Tongue (tissue), 2 donors: ENCODE results near the gene MAG. TPM values are rescaled to one million over a fixed set of nuclear protein-coding genes. Genes with fewer than 3 reads are reported as not detected.

Source experiments
- DNase-seq: peaks from one replicate; pipeline ENCODE4 v3.0.0-alpha.2; 2015
- total RNA-seq: library from RNA; depleted of rRNA; stranded (reverse); fragments of >200 nt; gene quantifications from one replicate; pipeline ENCODE4 v1.2.3, GENCODE V29; 2014

Gene MAG
- total RNA-seq, 1 donor from 2014 or later = 2.3 TPM

DNA sequence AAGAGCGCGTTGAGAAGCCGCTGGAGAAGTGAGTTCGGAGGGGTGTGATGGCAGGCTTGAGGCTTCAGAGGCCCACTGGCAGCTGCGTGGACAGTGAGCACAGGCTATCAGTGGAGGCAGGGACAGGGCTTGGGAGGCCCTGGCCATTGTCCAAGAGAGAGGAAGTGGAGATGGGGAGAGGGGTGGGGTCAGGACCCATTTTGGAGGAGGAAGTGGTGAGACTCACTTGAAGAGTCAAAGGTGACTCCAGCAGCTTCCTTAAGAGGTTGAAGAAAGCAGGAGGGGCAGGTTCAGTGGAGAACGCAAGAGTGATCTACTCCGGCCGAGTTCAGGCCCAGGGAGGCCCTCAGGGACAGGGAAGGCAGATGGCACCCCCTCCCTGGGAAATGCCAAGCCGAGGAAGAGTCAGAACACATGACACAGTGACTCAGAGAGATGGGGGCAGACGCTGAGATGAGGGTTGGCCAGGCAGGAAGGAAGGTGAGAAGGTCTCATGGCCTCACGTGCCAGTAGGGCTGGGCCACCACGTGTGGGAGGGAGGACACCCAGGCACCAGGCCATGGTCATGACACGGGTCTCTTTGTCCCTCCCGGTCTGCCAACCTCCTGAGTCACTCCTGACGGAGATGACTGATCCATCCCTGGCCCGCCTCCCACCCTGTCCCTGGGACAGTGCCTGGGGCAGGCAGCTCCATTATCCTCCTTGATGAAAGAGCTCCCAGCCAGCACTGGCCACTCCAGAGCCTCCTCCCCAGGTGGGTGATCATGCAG is 26.9 kb downstream of the MAG start:
- no peak for DNase-seq

DNA sequence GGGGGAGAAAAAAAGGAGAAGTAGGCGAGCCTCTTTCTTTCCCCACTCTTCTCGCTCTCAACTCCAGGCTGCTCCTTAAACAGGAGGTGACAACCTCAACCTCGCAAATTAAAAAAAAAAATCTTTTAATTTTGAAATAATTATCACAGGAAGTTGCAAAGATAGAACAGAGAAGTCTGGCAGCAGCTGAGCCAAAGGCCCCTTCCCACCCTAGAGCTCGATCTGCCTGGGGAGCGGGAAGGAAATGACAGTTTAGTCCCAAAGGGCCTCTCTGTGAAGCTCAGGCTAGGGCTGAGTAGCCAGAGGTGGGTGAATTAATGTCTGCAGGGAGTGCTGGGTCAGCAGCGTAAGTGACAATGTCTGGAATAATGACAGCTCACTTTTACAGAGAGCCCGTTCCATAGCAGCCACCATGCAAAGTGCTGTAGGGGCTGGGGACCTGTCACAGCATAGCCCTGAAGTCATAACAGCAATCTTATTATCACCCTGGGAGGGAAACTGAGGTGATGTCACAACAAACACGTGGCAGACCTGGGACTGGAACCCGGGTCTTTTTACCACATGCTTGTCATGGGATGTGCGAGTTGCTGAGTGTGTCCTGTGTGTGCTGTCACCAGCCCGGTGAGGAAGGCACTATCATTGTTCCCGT is 28.2 kb downstream of the MAG start:
- no peak for DNase-seq

DNA sequence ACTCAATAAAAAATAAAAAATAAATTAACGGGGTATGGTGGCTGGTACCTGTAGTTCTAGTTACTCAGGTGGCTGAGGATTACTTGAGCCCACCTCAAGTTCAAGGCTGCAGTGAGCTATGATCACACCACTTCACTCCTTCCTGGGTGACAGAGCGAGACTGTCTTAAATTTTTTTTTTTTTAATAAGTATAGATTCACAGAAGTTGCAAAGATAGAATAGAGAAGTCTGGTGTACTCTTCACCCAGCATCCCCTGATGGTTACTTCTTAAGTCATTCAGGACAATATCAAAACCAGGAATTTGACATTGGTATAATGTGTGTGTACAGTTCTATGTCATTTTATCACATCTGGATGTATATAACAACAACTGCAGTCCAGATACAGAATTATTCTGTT is 29.3 kb downstream of the MAG start:
- DNase-seq = no peak

DNA sequence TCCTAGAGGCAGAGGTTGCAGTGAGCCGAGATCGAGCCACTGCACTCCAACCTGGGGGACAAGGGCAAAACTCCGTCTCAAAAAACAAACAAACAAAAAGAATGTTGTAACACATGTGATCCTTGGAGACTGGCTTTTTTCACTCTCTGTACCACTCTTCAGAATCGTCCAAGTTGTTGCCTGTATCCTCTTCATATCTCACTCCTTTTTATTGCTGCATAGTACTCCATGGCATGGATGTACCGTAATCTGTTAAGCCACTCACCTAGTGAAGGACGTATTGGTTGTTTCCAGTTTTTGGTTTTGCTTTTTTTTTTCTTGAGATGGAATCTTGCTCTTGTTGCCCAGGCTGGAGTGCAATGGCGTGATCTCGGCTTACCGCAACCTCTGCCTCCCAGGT is 30.1 kb downstream of the MAG start:
- DNase-seq = no peak

DNA sequence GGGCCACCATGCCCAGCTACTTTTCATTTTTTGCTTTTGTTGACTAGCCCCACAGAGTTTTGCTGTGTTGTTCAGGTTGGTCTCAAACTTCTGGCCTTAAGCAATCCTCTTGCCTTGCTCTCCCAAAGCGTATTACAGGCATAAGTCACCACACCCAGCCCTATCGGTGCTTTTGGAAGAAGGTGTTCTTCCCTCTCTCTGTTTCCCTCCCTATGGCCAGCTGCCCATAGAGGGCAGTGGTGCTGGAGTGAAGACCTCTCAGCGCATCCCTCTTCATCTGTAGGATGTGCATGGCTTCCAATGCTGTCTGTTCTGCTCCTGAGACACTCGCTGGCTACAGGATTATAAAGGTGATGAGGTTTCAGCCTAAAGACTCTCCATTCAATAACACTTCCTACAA is 35.7 kb downstream of the MAG start:
- no peak for DNase-seq

DNA sequence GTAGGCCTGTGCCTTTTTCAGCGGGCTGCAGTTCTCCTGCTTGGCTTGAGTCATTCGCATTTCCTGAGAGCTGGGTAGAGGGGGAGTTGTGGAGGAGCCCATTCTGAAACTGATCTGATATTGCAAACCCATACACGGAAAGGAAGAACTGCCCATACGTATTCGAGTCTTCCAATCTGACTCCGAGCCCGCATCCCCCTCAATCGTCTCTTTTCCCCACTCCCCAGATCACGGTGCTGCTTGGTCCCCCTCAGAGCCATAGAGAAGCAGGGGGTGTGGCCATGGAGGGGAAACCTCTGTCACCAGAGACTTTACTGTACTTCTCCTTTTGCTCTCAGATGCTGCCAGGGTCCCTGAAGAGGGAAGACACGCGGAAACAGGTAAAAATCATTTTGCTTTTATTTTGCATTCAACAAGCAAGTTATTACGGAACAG is 36.9 kb downstream of the MAG start, which contains the start of gene CD22:
TSS of gene CD22 (plus strand) at position 337 of the 435 bp plus-strand sequence. CDS start 2,854 bp downstream, outside the sequence.
- DNase-seq = no peak

DNA sequence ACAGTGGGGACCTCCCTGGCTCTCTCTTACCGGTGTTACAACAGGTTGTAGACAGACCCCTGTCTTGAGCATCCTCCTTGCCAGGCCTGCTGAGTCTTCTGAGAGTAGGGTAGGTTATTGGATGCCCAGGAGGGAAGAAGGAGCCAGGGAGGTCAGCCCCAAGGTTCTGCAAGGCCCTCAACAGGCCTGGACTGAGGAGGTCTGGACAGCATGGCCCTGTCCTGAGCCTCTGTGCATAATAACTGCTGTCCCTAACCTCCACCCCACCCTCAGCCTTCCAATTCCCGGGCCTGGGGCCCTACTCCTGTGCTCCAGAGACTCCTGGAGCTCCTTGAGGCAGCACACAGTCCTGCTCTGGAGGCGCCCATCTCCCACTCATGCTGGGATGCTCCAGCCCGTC is 37.4 kb downstream of the MAG start:
- no peak for DNase-seq

DNA sequence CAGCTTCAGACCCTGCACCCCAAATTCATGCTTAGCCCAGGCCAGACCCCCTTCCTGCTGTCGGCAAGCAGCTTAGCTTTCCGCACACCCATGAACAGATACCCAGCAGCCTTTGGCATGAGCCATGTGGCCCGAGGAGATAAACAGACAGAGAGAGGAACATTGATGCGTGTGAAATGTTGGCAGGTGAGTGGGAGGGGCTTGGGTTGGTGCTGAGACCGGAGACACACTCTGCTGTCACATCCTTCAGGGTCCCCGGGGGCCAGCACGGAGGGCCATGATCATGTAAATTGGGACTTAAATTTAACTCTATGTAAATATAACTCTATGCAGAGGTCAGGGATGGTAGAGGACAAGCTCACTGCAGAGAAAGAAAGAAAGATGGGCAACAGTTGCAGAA is 38.5 kb downstream of the MAG start:
- no peak for DNase-seq

DNA sequence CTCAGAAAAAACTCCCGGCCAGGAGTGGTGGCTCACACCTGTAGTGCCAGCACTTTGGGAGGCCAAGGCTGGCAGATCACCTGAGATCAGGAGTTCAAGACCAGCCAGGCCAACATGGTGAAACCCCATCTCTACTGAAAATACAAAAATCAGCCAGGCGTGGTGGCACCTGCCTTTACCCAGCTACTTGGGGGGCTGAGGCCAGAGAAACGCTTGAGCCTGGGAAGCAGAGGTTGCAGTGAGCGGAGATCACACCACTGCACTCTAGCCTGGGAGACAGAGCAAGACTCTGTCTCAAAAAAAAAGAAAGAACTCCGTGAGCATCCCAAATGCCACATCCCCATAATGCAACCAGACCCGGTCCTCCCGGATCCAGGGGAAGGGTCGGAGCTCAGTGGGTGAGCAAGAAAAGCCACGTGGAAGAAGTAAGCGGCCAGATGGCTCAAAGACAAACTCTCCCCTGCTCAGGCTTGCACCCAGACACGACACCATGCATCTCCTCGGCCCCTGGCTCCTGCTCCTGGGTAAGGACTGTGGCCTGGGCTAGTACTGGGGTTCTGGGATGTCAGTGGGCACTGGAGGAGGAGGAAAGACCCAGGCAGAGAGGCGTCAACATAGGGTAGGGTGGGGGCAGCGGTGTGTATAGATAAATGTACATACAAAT is 39.7 kb downstream of the MAG start:
- no peak for DNase-seq

DNA sequence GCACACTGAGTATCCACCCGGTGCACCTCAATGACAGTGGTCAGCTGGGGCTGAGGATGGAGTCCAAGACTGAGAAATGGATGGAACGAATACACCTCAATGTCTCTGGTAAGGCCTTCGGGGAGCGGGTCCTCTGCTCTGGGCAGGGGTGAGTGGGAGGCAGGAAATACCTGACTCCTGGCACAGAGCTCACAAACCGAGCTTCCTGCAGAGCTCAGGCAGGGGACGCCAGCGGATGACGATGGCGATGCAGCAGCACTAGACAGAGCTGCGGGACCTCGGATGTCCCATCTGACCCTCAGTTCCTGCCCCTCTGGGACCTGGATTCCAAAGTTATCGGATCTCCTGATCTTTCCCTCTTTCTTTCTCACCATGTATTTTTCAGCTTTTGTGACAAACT is 40.9 kb downstream of the MAG start:
- DNase-seq = no peak

DNA sequence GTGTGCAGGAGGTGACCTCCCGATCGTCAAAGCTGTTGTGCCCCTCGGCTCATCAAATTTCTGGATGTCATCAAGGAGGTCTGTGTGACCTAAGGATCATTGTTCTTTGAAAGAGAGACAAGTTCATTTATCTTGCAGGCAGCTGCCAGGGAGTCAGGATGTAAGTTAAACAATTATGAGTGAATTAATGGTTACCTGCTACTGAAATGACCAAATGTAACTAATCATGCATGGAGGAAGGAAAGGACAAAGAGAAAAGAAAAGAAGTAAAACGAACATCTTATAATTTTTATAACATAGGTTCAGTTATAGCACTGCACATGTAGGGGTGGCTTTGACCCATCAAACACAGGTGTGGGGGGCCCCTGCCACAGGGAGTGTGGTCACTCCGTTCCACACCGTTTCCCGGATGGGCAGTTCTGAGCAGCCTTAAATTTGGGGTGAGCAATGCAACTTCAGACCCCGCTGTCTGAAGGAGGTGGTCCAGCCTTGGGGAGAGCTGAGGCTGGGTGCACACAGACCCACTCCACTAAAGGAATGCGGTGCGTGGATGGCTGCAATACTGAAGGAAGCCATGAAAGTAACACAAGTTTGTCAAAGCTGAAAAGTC is 42.3 kb downstream of the MAG start:
- DNase-seq = no peak

DNA sequence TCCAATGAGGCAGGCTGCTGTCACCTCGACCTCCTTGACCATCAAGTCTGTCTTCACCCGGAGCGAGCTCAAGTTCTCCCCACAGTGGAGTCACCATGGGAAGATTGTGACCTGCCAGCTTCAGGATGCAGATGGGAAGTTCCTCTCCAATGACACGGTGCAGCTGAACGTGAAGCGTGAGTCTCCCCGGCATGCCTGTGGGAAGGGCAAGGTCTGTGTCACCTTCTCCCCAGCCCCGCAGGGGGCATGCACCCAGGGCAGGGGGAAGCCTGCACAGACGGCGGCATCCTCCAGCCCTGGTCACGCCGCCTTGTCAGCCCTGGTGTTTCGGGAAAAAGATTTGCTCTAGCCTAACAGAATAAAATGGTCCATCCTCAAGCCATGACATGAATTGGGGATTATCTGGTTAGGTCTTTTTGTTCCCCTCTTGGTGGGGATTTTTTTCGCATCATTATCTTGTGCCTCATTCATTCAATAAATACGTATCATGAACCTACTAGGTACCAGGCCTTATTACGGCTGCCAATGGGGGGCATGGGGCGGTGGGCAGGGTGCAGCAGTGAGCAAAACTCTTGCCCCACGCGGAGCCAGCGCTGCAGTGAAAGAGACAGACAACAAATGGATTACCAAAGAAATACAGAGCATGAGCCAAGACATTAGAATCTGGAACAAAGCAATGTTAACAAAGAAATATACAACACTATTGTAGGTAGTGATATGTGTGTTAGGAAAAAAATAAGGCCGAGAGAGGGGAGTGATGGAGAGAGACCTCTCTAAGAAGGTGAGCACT is 44.4 kb downstream of the MAG start:
- DNase-seq = no peak

DNA sequence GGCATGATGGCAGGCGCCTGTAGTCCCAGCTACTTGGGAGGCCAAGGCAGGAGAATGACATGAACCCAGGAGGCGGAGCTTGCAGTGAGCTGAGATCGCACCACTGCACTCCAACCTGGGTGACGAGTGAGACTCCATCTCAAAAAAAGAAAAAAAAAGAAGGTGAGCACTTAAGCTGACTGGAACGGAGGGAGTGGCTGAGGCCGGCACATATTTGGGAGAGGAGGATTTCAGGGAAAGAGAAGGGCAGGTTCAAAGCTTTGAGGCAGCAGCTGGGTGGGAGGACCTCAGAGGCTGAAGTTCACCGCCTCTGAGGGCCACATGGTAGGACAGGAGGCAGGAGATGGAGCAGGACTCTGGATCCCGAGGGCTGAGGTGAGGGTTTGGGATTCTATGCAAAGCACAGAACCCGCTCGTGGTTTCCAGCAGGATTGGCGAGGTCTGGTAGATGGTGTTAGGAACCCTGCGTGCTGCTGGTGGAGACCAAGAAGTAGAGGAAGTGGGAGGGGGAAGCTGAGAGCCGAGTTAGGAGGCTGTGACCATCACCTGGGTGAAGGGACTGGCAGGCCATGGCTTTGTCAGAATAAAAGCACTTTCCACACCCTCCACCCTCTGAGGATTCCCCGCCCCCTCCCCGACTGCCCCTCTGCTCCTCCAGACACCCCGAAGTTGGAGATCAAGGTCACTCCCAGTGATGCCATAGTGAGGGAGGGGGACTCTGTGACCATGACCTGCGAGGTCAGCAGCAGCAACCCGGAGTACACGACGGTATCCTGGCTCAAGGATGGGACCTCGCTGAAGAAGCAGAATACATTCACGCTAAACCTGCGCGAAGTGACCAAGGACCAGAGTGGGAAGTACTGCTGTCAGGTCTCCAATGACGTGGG is 45.4 kb downstream of the MAG start:
- DNase-seq = no peak

DNA sequence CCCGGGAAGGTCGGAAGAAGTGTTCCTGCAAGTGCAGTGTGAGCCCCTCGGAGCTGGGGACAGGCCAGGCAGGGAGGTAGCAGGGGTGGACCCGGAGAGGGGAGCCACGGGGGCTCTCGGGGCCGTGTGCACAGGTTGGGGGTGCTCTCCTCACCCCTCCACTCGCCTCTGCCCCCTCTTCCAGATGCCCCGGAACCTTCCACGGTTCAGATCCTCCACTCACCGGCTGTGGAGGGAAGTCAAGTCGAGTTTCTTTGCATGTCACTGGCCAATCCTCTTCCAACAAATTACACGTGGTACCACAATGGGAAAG is 46.0 kb downstream of the MAG start:
- no peak for DNase-seq

DNA sequence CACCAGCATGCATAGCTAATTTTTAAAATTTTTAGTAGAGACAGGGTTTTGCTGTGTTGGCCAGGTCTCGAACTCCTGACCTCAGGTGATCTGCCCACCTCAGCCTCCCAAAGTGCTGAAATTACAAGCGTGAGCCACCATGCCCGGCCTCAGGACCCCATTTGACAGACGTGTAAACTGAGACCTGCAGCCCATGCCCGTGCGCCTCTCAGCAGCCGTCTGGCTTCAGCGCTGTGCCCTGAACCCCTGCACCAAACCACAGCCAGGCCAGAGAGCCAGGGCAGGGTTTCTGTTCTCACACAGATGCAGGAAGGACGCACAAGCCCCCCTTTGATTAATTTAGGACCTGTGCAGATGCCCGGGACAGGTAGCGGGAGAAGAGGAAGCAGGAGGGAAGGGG is 48.5 kb downstream of the MAG start:
- no peak for DNase-seq

DNA sequence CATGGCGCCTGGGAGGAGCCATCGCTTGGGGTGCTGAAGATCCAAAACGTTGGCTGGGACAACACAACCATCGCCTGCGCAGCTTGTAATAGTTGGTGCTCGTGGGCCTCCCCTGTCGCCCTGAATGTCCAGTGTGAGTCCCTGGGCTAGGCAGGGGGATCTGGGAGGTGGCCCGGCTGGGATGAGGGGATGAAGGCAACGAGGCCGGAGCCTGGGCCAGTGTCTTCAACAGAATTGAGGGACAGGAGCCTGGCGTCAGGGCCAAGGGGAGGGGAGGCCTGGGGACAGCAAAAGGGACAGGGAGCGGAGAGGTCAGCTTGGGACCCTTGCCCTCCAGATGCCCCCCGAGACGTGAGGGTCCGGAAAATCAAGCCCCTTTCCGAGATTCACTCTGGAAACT is 49.0 kb downstream of the MAG start:
- DNase-seq = no peak

DNA sequence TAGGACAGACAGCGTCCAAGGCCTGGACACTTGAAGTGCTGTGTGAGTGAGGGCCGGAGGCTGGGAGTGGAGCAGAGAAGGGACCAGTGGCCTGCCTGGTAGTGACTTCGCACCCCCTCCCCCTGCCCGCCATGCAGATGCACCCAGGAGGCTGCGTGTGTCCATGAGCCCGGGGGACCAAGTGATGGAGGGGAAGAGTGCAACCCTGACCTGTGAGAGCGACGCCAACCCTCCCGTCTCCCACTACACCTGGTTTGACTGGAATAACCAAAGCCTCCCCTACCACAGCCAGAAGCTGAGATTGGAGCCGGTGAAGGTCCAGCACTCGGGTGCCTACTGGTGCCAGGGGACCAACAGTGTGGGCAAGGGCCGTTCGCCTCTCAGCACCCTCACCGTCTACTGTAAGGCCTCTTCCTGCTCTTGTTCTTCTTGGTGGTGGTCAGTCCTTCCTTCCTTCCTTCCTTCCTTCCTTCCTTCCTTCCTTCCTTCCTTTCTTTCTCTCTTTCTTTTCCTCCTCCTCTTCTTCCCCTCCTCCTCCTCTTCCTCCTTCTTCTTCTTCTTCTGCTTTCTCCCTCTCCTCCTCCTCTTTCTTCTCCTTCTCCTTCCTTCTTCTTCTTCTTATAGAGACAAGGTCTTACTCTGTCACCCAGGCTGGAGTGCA is 49.7 kb downstream of the MAG start:
- no peak for DNase-seq

DNA sequence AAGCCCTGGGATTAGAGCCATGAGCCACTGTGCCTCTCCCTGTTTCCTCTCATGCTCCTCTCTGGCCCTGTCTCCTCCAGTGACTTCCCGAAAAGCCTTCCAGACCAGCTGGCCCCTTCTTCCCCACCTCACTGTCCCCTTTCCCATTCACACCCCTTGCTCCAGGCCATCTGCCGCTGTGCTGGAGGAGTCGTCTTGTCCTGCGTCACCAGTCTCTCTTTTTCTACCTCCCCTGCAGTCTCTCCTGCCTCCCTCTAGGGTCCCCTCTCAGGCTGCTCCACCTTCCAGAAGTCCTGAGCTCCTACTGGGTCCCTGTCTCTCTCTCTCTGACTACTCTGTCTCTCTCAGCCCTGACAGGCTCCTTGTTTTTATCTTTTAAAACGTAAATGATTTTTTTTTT is 50.5 kb downstream of the MAG start:
- DNase-seq = no peak

DNA sequence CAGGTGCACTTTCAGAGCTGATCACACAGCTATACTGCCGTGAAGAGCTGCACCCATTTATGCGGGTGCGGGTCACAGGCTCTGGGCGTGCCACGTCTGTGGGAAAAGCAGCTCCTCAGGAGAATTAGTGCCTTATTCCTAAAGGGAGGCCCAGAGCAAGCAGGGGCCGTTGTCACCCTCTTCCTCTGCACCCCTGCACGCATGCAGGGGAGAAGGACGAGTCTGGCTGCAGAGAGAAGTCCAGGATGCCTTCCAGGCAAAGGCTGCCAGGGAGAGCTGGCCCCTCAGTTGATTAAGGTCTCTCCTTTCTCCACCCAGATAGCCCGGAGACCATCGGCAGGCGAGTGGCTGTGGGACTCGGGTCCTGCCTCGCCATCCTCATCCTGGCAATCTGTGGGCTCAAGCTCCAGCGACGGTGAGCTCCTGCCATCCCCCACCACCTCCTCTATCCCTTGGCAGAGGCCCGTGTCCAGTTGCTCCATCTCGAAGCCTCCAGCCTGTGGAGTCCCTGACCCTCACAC is 52.6 kb downstream of the MAG start:
- no peak for DNase-seq

DNA sequence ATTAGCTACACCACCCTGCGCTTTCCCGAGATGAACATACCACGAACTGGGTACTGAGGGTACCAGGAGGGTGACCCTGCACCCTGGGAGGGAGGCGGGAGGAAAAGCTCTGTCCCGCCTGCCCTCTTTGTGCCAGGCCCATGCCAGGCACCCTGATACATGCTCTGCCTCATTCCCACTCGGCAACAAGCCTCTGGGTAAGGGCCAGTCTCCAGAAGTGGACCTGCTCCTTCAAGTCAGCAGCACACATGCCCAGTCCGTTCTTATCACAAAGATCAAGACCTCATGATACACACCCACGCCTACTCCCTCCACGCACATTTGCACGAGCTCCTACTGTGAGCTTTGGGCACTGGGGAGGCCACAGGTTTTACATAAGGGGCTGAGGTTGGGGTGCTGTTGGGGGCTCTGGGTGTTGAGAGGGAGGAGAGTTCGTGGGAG is 53.7 kb downstream of the MAG start:
- no peak for DNase-seq
